Nephron progenitor cell (in vitro differentiated cells): ENCODE data around the gene ZKSCAN1.
"Not testable (repeated sequence)": the region's sequence is repeated elsewhere in the genome, so short reads cannot be mapped to it uniquely, and the experiment has no call there.

Experiments used
- DNase-seq: peaks from one replicate; pipeline ENCODE4 v3.0.0; 2021
- H3K27ac Mint-ChIP-seq: 2 replicates; pipeline ENCODE4 v1.8.0; 2021; ENCODE audit warnings: mild to moderate bottlenecking, moderate library complexity, mixed read lengths
- H3K27me3 Mint-ChIP-seq: 2 replicates; pipeline ENCODE4 v1.8.0; 2021; ENCODE audit warnings: mild to moderate bottlenecking, low read depth, mixed read lengths; ENCODE audit not compliant: poor library complexity
- H3K36me3 Mint-ChIP-seq: 2 replicates; pipeline ENCODE4 v1.8.0; 2021; ENCODE audit warnings: low read depth, mixed read lengths
- H3K4me1 Mint-ChIP-seq: 2 replicates; pipeline ENCODE4 v1.8.0; 2021; ENCODE audit warnings: mixed read lengths
- H3K4me3 Mint-ChIP-seq: 2 replicates; pipeline ENCODE4 v1.8.0; 2021; ENCODE audit warnings: mild to moderate bottlenecking, moderate library complexity, mixed read lengths
- H3K9me3 Mint-ChIP-seq: 2 replicates; pipeline ENCODE4 v1.8.0; 2021; ENCODE audit warnings: mild to moderate bottlenecking, moderate library complexity, mixed read lengths
- CTCF ChIP-seq: fragments of 200-600 bp; sonication (generic); IDR thresholded peaks from 2 replicates; pipeline ENCODE4 v1.5.0; 2021; ENCODE audit warnings: antibody characterized with exemption

ZKSCAN1 gene

GRCh38 chr7:99975782-99976521, 39.4 kb upstream of the ZKSCAN1 start, which contains the start of gene AZGP1:
TSS of gene AZGP1 (minus strand) at chr7:99976031. CDS start at chr7:99976020, 11 bp downstream.
- Mint-ChIP-seq H3K4me1 (peaks cover 19% of the 10 kb centered on the region), H3K4me3 (no peak within 1 kb of the TSS), H3K27ac (no peak within 1 kb of the TSS), H3K27me3 (peaks cover 29% of the 10 kb centered on the region), H3K9me3 (no peaks in the 10 kb centered on the region), H3K36me3 (no peaks in the 10 kb centered on the region)
- no peak for DNase-seq
- no peak for TF ChIP-seq CTCF

GRCh38 chr7:99976626-99977025, 38.8 kb upstream of the ZKSCAN1 start:
- H3K27ac Mint-ChIP-seq, result no peak overlapping the region
- no peak for DNase-seq
- H3K4me1 Mint-ChIP-seq, result peaks cover 19% of the 10 kb centered on the region
- H3K27me3 Mint-ChIP-seq, result peaks cover 28% of the 10 kb centered on the region
- H3K4me3 Mint-ChIP-seq, result no peak overlapping the region
- TF ChIP-seq CTCF, result no peak
- no peaks in the 10 kb centered on the region for H3K9me3 Mint-ChIP-seq
- no peaks in the 10 kb centered on the region for H3K36me3 Mint-ChIP-seq

- DNase-seq, result peak; percentile 76
- peak; percentile 72 for TF ChIP-seq CTCF
- H3K27ac Mint-ChIP-seq, H3K36me3 Mint-ChIP-seq, H3K9me3 Mint-ChIP-seq, H3K4me3 Mint-ChIP-seq: not testable (repeated sequence)
- peaks cover 37% of the 10 kb centered on the region for H3K27me3 Mint-ChIP-seq
- peaks cover 19% of the 10 kb centered on the region for H3K4me1 Mint-ChIP-seq
These were observed 35.6 kb upstream of the ZKSCAN1 start for GRCh38 chr7:99979814-99980225.

GRCh38 chr7:99980448-99980872, 34.9 kb upstream of the ZKSCAN1 start:
- Mint-ChIP-seq H3K27me3 (peaks cover 35% of the 10 kb centered on the region), H3K4me1 (peaks cover 19% of the 10 kb centered on the region)
- not testable (repeated sequence) for H3K36me3 Mint-ChIP-seq, H3K4me3 Mint-ChIP-seq, H3K9me3 Mint-ChIP-seq, H3K27ac Mint-ChIP-seq, DNase-seq

GRCh38 chr7:99981066-99981465, 34.3 kb upstream of the ZKSCAN1 start:
- peaks cover 34% of the 10 kb centered on the region for H3K27me3 Mint-ChIP-seq
- not testable (repeated sequence) for DNase-seq, H3K4me3 Mint-ChIP-seq, H3K9me3 Mint-ChIP-seq, H3K27ac Mint-ChIP-seq, H3K36me3 Mint-ChIP-seq
- peaks cover 19% of the 10 kb centered on the region for H3K4me1 Mint-ChIP-seq

- TF ChIP-seq CTCF, result no peak
- Mint-ChIP-seq H3K4me3 (no peak overlapping the region), H3K4me1 (peaks cover 6% of the 10 kb centered on the region), H3K36me3 (no peaks in the 10 kb centered on the region), H3K27me3 (peaks cover 48% of the 10 kb centered on the region), H3K9me3 (peaks cover 4% of the 10 kb centered on the region), H3K27ac (no peak overlapping the region)
- no peak for DNase-seq
These were observed 30.8 kb upstream of the ZKSCAN1 start for GRCh38 chr7:99984593-99984992.

GRCh38 chr7:99987306-99987705, 28.1 kb upstream of the ZKSCAN1 start:
- H3K36me3 Mint-ChIP-seq, H3K4me3 Mint-ChIP-seq, DNase-seq, H3K4me1 Mint-ChIP-seq, H3K9me3 Mint-ChIP-seq, H3K27ac Mint-ChIP-seq: not testable (repeated sequence)
- H3K27me3 Mint-ChIP-seq, result peaks cover 58% of the 10 kb centered on the region
